HEK293T (cell line): ENCODE results near the gene WDR37.

Experiments
- FOXM1 ChIP-seq: fragments of 450-650 bp; IDR thresholded peaks from 2 replicates; pipeline ENCODE4 v1.6.1; 2017; ENCODE audit warnings: mild to moderate bottlenecking, borderline replicate concordance
- NFRKB ChIP-seq: fragments of 450-650 bp; IDR thresholded peaks from 2 replicates; pipeline ENCODE4 v1.6.1; 2016; ENCODE audit warnings: mild to moderate bottlenecking, moderate library complexity

GRCh38 chr10:1116696-1117280, 60.6 kb downstream of the WDR37 start:
- TF ChIP-seq FOXM1, result no peak
- no peak for TF ChIP-seq NFRKB
